Measurements from ENCODE around the gene CCDC177.

CCDC177 gene

DNA sequence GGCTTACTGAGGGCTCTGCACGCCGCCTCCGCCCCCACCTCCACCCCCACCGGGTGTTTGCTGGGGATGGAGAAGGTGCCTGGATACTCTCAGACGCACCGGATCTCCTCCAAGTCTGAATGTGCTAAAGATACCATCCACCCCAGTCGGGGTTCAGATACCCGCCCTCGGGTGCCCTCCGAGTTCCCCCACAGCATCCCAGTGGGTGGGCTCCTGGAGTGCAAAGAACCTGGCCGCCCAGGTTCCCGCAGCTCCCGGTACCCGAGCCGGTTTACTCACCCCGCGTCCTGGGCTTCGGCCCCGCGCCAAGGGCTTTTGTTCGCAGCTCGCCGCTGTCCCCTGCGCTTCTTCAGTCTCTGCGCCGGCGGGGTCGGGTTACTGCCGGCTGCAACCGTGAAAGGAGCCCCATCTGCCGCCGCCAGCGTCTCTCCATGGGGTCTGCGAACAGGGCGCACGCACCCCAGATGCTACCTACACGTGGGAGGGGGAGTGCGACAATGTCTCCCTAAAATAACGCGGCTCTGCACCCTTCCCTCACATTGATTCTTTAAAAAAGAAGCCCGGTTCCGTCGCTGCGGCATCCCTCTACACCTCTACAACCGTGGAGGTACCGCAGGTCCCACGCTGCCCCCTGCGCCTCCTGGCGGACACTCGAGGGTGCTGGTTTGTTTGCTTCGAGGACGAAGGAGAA, at the start of gene CCDC177:
CCDC177 (minus strand) TSS at position 609 of the 691 bp plus-strand sequence. CDS start 1,249 bp downstream, outside the sequence.
- DNase-seq, result peak in 36 of 56 donors; percentile 5 to 75 (median 37)

DNA sequence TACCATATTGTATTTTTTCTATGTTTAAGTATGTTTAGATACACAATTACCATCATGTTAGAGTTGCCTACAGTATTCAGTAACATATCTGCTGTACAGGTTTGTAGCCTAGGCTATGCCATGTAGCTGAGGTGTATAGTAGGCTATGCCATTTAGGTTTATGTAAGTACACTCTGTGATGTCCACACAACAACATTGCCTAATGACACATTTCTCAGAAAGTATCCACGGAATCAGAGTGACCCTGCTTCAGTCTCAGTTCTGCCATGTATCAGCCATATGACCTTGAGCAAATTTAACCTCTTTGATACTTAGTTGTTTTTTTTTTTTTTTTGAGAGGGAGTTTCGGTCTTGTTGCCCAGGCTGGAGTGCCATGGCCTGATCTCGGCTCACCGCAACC, 49.5 kb upstream of the CCDC177 start:
- no peak for DNase-seq

DNA sequence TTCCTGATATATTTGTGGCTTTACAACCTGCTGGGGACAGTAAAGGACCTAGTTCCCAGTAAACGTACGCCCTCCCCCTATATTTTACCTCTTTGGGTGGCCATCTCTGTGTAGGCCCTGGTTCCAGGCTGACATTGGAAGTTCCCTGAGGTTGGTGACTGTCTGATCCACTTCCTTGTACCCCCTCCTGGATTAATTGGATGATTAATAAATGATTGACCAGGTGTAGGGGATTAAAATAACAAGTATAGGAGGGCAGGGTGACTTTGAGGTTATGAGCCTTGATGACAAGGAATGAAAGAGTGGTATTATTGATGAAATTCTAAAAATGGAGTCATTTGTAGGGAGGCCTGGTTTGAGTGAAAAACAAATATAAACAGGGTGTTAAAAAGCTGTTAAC, 46.3 kb upstream of the CCDC177 start:
- no peak for DNase-seq

DNA sequence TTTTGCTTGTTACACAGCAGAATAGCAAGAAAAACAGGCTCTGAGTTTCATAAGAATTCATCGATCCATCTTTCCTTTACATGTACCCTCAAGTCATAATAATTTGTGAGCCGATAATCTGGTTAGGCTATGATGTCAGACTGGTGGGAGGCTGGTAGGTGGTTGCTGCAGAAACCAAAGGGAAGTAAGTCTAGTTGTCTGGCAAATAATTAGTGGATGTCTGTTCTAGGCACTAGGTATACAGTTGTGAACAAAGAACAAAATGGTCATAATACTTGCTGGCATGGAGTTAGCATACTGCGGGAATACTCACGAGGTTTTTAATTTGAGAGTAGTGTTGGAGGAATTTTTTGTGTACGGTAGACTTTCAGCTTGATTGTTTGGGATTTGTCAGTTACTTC, 45.5 kb upstream of the CCDC177 start:
- no peak for DNase-seq

DNA sequence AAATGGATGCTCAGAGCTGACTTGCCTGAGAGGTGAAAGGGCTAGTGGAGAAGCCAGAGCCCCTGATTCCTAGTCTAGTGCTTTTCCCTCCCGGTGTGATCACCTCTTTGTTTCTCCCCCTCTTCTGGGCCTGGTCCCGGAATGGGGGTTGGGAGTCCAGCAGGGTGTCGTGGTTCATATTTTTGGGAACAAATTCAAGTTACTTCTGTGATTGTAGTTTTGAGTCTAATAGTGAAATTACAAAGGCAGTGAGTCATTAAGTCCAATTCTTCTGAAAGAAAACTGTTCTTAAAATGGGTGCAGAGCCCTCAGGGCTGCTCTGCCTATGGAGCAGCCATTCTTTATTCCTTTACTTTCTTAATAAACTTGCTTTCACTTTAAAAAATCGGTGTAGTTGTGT, 44.3 kb upstream of the CCDC177 start:
- DNase-seq, result no peak

DNA sequence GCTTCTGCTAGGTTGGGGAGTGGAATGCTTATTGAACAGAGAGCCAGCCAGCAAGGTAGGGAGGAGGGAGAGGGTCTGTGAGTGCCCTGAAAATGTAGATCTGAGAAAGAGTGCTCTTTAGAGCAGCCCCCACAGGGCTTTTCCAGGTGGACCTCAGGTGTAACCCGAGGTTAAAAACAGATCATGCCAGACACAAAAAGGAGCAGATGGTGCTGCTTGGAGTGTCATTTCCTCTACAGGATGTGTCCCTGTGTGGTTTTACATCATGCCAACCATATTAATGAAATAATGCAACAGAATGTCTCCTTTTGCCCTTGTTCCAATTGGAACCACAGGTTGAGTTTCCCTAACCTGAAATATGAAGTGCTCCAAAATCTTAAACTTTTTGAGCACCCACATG, 43.1 kb upstream of the CCDC177 start:
- DNase-seq, result no peak

DNA sequence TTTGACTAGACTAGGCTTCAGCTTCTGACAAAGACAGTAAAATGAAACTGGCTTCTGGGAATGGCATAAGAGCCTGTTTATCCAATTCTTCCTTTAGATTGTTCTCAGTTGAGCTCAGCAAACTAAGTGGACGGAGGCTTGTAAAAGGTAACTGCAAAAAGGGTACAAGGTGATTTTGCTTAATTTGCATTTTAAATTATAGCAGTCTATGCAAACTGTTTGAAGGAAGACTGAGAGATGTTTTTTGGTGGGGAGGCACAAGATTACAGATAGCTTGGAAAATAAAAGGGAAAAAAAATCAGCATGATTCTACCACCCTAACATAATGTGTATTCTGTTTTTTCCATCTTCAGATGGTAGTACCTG, 41.7 kb upstream of the CCDC177 start:
- no peak for DNase-seq

DNA sequence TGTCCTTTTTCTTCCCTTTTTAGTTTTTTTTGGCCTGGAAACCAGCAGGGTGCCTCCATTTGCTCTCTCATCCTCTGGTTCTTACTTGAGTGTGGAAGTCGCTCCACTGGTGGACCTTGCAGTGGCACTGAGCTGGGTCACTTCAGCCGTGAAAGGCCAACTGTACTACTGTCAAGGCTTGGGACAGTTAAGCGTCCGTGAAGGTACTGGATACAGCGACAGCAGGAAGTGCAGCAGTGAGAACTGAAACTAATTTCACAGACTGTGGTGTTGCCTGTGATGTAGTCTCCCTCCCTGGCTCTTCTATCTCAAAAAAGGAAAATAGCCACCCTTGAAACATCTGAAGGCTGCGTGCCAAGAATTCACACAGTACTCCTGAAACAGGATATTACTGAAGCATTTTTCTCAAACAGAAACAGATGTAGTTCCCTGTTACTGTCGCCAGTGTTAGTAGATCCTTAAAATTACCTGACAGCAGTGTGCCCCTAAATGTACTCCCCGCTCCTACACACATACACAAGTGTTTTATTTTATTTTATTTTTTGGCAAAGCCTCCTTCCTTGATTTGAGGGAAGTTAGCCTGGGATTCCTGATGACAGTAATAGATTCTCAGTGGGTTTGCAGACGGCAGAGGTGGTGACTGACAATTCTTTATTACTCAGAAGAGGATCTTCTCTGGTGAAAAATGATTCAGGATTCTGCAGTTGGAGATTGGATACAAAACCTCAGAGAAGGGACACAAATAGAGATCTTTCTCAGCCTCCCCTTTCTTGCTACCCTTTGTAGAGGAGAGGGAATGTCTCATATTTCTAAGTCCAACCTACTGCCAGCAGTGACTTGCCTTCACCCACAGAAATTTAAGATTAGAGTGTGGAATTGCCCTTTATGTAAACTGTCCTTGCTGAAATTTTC, 41.1 kb upstream of the CCDC177 start:
- peak in 16 of 56 donors; percentile 3 to 44 (median 12) for DNase-seq

DNA sequence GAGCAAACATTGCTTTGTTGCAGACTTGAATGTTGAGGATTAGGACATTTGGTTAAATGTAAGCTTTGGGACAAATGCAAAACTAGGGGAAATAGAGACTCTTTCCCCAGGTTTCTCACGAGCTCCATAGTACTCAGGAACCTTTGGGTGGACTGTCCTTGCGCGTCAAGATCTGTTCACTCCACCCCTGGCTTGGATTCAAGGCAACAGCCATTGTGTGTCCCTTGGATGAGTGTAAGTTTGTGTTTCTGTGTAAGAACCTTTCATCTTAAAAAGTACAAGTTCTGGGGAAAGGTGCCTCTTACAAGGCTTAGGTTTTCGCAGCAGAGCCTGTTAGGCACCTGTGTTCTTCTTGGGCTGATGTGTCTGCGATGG, 40.4 kb upstream of the CCDC177 start:
- no peak for DNase-seq

DNA sequence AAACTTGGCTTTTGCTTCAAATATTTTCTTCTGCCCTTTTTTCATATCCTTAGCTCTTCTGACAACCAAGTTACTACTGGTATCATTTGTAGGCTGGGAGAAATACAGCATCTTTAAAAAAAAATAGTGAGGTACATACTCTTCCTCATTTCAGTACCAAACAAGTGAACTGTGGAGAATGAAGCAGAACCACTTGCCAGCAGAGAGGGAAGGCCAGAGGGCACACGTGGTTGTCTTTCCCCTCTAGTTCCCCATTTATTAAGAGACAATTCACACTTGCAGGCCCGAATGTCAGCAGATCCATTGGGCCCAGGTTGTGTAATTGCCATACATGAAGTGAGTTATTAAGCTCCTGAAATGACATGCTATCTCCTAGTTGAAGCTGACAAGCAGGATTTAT, 39.9 kb upstream of the CCDC177 start:
- DNase-seq, result peak in 11 of 56 donors; percentile 2 to 37 (median 15)

DNA sequence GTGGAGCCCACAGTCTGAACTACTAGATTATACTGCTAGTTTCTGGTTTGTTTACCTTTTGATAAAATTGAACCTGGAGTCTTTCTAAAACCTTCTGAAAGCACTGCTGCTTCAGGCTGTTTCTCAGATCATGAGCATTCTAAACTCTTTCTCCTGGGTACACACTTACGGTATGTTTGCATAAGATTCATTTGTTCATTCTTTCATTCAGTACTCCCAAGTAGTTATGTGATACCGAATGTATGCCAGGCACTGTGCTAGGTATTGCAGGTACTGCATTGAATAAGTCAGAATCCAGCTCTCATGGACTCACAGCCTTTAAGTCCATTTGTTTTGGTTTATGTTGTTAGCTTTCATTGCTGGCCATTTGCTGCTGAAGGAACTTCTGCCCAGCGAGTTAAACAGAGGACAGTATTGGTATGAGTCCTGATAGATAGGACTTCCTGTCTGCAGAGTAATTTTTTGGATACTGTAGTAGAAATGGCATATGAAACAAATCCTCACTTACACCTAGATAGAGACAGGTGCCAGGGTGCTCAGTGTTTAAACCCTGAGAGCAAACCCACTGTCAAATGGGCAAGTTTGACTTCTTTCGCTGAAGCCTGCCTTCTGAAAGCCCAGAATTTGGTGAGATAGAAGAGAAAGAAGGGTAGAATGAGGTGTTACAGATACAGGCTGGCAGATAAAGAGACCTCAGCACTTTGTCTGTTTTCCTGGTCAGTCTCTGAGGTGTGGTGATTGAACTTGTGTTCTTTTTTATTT, 38.8 kb upstream of the CCDC177 start:
- DNase-seq, result no peak

DNA sequence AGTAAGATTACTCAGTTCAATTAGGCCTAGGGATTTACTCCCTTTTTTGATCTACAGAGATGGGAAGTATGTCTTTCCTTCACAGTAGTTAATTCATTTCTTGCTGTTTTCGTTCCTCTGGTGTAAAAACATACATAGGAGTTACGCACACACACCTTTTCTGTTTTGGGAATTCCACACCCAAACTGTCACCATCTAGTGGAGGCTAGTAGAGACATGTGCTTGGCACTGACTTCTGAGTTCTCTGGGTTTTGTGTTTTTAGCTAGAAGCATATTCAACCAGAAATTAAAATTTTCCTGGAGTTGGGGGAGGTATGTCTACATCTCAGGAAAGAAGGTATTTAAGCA, 38.1 kb upstream of the CCDC177 start:
- DNase-seq, result no peak

DNA sequence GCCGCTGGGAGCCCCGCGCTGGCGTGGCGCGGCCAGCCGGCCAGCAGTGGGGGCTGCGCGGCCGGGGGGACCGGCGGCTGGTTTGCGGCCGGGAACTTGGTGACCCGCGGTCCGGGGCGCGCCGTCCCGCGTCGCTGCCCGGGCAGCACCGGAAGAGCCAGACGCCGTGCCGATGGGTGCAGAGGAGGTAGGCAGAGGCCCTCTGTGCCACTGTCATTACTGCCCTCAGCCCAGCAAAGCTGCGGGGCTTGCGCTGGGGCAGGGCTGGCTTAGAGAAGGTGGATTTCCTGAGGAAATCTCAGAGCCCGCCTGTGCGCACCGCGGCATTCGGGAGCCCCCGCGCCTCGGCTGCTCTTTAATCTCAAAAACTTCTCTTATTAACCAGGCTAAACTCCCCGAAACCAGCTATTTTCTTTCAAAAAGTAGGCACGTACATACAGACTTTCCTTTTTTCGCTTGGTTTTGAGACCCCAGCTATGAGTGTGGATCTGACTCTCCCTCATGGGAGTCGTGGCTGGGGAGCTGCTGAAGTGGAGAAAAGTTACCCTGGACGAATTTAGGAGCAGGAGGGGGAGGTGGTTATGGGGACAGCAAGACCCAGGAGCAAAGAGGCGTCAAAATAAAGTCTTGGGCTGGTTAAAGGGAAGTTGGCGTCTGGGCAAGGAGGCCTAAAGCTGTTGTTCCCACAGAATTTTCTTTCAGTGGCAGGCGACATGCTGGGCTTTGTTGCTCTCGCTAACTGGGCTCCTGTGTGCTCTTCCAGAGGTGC, 37.5 kb upstream of the CCDC177 start:
- peak in 16 of 56 donors; percentile 5 to 51 (median 29) for DNase-seq

DNA sequence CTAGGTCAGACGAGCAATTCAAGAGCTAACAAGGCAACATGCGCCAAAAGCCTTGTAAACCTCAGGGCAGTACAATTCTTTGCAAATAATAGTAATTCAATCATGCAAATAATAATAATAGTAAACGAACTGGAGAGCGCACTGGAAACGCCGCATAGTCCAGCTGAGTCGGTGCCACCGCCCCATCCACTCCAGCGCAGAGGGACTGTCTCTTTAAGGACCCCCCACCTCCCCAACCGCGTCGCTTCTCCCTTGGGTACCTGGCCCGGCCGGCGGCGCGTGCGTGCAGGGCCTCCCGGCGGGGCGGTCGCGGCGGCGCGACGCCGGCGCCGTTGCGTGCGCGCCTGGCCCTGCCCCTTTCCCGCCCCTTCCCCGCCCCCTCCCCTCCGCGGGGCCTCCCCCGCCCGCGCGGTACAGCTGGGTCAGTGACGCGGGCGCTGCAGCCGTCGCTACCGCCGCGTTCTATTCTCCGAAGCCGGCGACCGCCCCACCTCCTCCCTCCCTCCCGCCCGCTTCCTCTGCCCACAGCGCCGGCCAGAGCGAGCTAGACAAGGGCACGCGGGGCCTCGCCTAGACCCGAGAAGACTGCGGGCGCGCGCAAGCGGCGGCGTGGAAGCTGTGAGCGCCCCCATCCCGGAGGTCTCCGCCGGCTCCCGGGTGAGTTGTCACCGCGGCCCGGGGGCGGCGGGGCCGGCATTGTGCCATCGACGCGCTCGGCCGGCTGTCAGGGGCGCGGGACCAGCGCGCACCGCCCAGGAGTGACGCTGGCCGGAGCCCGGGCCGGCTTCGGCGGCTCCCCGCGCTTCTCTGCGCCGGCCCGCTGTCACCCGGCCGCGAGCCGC, 36.7 kb upstream of the CCDC177 start, which contains the start of gene SUSD6:
SUSD6 (plus strand) TSS at position 425 of the 842 bp plus-strand sequence. CDS start 46,997 bp downstream, outside the sequence.
- peak; percentile 22 to 98 (median 90) for DNase-seq

DNA sequence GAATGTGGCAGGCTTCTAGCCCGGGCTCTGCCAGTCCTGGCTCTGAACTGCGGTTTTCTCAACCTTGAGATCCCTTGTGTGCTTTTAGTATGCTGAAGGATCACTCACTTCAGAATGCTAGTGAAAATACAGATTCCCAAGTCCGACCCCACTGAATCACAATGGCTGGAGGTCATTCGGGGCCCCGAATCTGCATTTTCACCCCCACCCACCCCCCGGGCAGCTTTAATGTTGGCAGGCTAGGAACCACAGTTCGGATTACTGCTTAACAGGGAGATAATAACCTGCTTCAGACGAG, 36.2 kb upstream of the CCDC177 start:
- DNase-seq, result peak in 6 of 56 donors; percentile 23 to 52 (median 46)

DNA sequence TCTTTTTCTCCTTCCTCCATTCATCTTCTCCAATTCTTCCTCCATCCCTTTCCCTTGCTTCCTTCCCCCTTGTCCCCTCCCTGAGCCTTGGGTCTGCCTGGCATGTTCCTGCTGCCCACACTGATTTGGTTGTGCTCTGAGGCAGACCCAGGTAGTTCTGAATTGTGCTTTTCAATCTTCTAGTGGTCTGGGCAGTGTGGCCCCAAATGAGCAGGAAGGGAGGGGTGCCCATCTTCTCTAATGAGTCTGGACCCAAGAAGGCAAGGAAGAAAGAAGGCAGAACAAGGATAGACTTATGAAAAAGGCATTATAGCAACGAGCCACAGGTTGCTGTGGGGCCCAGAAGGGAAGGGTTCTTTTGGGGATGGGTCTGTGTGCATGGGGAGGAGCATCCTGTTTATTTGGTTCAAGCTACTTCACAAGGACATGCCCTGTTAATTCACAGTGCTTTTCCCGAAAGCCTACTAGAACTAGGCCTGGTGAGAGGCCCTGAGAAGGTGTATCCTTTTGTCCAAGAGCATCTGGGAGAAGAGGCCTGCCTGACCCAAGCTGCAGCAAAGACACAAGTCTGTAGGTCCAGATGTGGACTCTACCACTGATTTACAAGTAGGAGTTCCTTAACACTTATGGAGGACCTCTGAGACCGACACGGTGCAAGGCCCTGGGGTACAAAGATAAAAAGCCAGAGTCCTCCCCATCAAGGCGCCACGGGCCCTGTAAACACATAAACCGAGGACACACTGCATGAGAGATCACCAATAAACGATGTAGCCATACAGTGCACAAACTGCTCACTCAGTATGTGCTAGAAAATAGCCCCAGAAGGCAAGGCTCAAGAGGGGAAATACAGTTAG, 35.6 kb upstream of the CCDC177 start:
- DNase-seq, result peak in 3 of 56 donors; percentile 12 to 53 (median 23)

DNA sequence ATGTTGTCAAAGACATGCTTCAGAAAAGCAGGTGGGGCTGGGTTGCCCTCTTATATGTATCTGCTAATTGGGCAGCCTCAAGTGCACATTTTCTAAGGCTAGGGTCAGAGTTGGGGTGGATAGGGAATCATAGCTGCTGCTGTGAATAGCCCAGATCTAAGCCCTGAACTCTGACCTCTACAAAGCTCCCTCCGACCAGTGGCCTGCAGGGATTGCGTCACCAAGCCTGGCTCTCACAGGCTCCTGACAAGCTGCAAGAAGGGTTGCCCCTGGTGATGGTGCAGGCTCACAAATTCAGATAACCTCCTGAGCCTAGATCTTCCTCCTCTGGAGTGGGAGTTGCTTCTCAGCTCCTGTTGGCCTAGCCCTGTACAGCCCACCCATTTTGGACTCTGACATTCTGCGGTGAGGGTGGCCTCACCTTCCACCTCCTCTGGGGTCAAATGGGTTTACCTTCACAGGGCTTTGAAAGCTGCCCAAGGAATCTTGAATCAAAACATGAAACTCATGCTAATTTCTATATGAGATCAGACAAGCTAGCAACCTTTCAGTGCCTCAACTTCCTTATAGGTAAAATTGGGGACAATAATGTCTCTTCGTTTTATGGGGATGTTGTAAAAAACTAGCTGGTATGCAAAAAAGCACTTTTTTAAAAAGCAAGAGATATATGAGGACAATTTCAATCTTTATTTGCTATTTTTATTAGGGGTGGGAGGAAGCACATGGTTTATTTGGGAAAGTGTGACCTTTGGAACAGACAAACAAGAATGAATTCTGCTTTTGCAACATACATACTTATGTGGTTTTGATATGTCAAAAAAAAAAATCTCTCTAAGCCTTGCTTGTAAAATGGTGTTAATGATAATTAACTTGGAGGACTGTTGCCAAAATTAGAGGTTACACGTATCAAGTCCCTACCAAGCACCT, 31.9 kb upstream of the CCDC177 start:
- DNase-seq, result no peak

DNA sequence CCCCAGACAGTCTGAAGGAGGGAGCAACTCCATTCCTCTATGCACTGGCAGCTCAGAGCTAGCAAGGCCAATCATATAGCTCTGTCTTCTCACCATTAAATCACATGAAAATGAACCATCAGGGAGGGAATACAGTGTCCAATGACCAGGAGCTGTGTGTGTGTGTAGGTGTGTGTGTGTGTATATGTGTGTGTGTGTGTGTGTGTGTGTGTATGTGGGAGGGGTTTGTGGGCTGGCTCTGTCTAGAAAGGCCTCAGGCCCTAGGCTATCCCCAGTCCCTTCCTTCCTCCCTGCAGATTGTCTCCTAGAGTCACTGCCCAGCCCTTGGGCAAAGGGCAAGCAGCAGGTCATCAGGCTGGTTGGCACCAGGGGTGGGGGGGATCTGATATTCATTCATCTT, 31.1 kb upstream of the CCDC177 start:
- DNase-seq, result no peak

Measured in nucleus accumbens (tissue), 56 donors.